GM19099 (cell line): ENCODE results near the gene CDKAL1.

Source experiments
- POLR2A ChIP-seq: IDR thresholded peaks from 3 replicates; pipeline ENCODE4 v1.6.1; 2011; ENCODE audit warnings: low read depth; ENCODE audit not compliant: insufficient read length; ENCODE audit errors: extremely low read depth

CDKAL1 gene

GRCh38 chr6:20542927-20543602, 8.8 kb downstream of the CDKAL1 start:
- TF ChIP-seq POLR2A: no peak

GRCh38 chr6:20548264-20548663, 14.0 kb downstream of the CDKAL1 start:
- no peak for TF ChIP-seq POLR2A

- no peak for TF ChIP-seq POLR2A
These were observed 20.1 kb downstream of the CDKAL1 start for GRCh38 chr6:20554326-20554725.

- TF ChIP-seq POLR2A: no peak
These were observed 20.6 kb downstream of the CDKAL1 start for GRCh38 chr6:20554817-20555216.

GRCh38 chr6:20559924-20560551, 25.8 kb downstream of the CDKAL1 start:
- no peak for TF ChIP-seq POLR2A

GRCh38 chr6:20563377-20563776, 29.1 kb downstream of the CDKAL1 start:
- no peak for TF ChIP-seq POLR2A

GRCh38 chr6:20564269-20564668, 30.0 kb downstream of the CDKAL1 start:
- TF ChIP-seq POLR2A: no peak

GRCh38 chr6:20564777-20565176, 30.5 kb downstream of the CDKAL1 start:
- TF ChIP-seq POLR2A: no peak

GRCh38 chr6:20565342-20565741, 31.1 kb downstream of the CDKAL1 start:
- no peak for TF ChIP-seq POLR2A

GRCh38 chr6:20566109-20566508, 31.9 kb downstream of the CDKAL1 start:
- no peak for TF ChIP-seq POLR2A

GRCh38 chr6:20569000-20569610, 34.8 kb downstream of the CDKAL1 start:
- TF ChIP-seq POLR2A: no peak

- no peak for TF ChIP-seq POLR2A
These were observed 37.0 kb downstream of the CDKAL1 start for GRCh38 chr6:20571261-20571660.

GRCh38 chr6:20572288-20572687, 38.0 kb downstream of the CDKAL1 start:
- no peak for TF ChIP-seq POLR2A

GRCh38 chr6:20572940-20573339, 38.7 kb downstream of the CDKAL1 start:
- no peak for TF ChIP-seq POLR2A

- no peak for TF ChIP-seq POLR2A
These were observed 40.1 kb downstream of the CDKAL1 start for GRCh38 chr6:20574355-20574754.

- no peak for TF ChIP-seq POLR2A
These were observed 40.9 kb downstream of the CDKAL1 start for GRCh38 chr6:20575125-20575524.
